Activated CD8-positive, alpha-beta T cell treated with anti-CD3 and anti-CD28 coated beads for 36 hours (primary cell): ENCODE measurements around the gene CASP8. TPM values are rescaled to one million over a fixed set of nuclear protein-coding genes. Genes with fewer than 3 reads are reported as not detected.

Source experiments
- ATAC-seq: fragments of 200-7000 bp; cut with Tn5 transposase; one replicate; pipeline ENCODE4 v1.10.0; 2021; ENCODE audit warnings: mild to moderate bottlenecking, moderate library complexity
- CTCF ChIA-PET: fragments of 350-600 bp; sonication (Branson Sonifier 250); formaldehyde crosslinking; loops from one replicate; lab custom pipeline; 2021; ENCODE audit warnings: antibody characterized with exemption; lab: Charles Lee
- POLR2A ChIA-PET: fragments of 350-600 bp; sonication (Branson Sonifier 250); formaldehyde crosslinking; loops from one replicate; lab custom pipeline; 2021; ENCODE audit warnings: antibody characterized with exemption; lab: Charles Lee
- DNase-seq: peaks from one replicate; pipeline ENCODE4 v3.0.0-alpha.2; 2020
- H3K27ac Mint-ChIP-seq: one replicate; pipeline ENCODE4 v1.8.0; 2021; ENCODE audit warnings: mild to moderate bottlenecking, mixed read lengths
- H3K27me3 Mint-ChIP-seq: one replicate; pipeline ENCODE4 v1.8.0; 2021; ENCODE audit warnings: mixed read lengths
- H3K36me3 Mint-ChIP-seq: one replicate; pipeline ENCODE4 v1.8.0; 2021; ENCODE audit warnings: low read depth, mixed read lengths
- H3K4me1 Mint-ChIP-seq: one replicate; pipeline ENCODE4 v1.8.0; 2021; ENCODE audit warnings: low read depth, mixed read lengths
- H3K4me3 Mint-ChIP-seq: one replicate; pipeline ENCODE4 v1.8.0; 2021; ENCODE audit warnings: mild to moderate bottlenecking, moderate library complexity, mixed read lengths
- H3K9me3 Mint-ChIP-seq: one replicate; pipeline ENCODE4 v1.8.0; 2021; ENCODE audit warnings: mixed read lengths
- CTCF ChIP-seq: fragments of 200-600 bp; IDR thresholded peaks from one replicate; pipeline ENCODE4 v1.8.0; 2022; ENCODE audit warnings: antibody characterized with exemption, mild to moderate bottlenecking
- intact Hi-C: fragments of 100-400 bp; cut with micrococcal nuclease; formaldehyde crosslinking; loops from one replicate; pipeline ENCODE4 v1.10.0; 2022
- total RNA-seq, 2 experiments: library from RNA; stranded (reverse); gene quantifications; one replicate each; pipeline ENCODE4 v1.2.3, GENCODE V29; 2021

The CASP8 gene
- total RNA-seq, 2 experiments from 2014 or later = 35.2 to 38.4 TPM

- intact Hi-C loops = no loop called here
- Mint-ChIP-seq H3K27ac (no peak overlapping the region), H3K27me3 (no peaks in the 10 kb centered on the region), H3K4me3 (no peak overlapping the region), H3K36me3 (peaks cover 44% of the 10 kb centered on the region), H3K4me1 (peaks cover 2% of the 10 kb centered on the region), H3K9me3 (peaks cover 27% of the 10 kb centered on the region)
- ChIA-PET POLR2A (no interaction called here), CTCF (interaction anchor here (0.6 to 1.9 kb wide), 2 partner anchors 91 to 682 kb away, joined by 3 to 5 read pairs; no protein-coding TSS in a partner anchor)
- TF ChIP-seq CTCF = no peak
- ATAC-seq (no peak), DNase-seq (no peak)
These were observed 62.4 kb downstream of the CASP8 start for GRCh38 chr2:201322772-201323171.

- Mint-ChIP-seq H3K4me1 (peaks cover 3% of the 10 kb centered on the region), H3K36me3 (peaks cover 17% of the 10 kb centered on the region), H3K9me3 (peaks cover 12% of the 10 kb centered on the region), H3K4me3 (no peak overlapping the region), H3K27me3 (no peaks in the 10 kb centered on the region), H3K27ac (no peak overlapping the region)
- TF ChIP-seq CTCF = no peak
- ATAC-seq = no peak
- ChIA-PET CTCF (no interaction called here), POLR2A (no interaction called here)
- intact Hi-C loops = no loop called here
- DNase-seq = no peak
These were observed 67.3 kb downstream of the CASP8 start for GRCh38 chr2:201327678-201328077.

- DNase-seq (no peak), ATAC-seq (no peak)
- intact Hi-C loops = no loop called here
- TF ChIP-seq CTCF = no peak
- POLR2A ChIA-PET = no interaction called here
- Mint-ChIP-seq H3K36me3 (peaks cover 8% of the 10 kb centered on the region), H3K27me3 (no peaks in the 10 kb centered on the region), H3K4me3 (no peak overlapping the region), H3K4me1 (peaks cover 3% of the 10 kb centered on the region), H3K27ac (no peak overlapping the region), H3K9me3 (peaks cover 1% of the 10 kb centered on the region)
- CTCF ChIA-PET = interaction anchor here (1.7 kb wide), 1 partner anchor 97 kb away, joined by 5 read pairs; no protein-coding TSS in a partner anchor
These were observed 69.1 kb downstream of the CASP8 start for GRCh38 chr2:201329409-201329808.

Other genes with a start within 250 kb of the CASP8 start
- gene HYCC2, start 188.9 kb upstream of the CASP8 start, total RNA-seq = 10 to 100 TPM; 24.7 to 26.9 TPM
- gene NDUFB3, start 188.5 kb upstream of the CASP8 start, total RNA-seq = 100 to 1,000 TPM; 134 to 140 TPM
- 100 to 1,000 TPM; 222 to 229 TPM for gene CFLAR, start 144.4 kb upstream of the CASP8 start, total RNA-seq
- gene CASP10, start 77.4 kb upstream of the CASP8 start, total RNA-seq = 10 to 100 TPM; 18.3 to 22.6 TPM
- gene FLACC1, start 96.8 kb downstream of the CASP8 start, total RNA-seq = under 1 TPM; 0.59 to 0.76 TPM
- 10 to 100 TPM; 19.8 to 22.8 TPM for gene TRAK2, start 190.9 kb downstream of the CASP8 start, total RNA-seq
- gene STRADB, start 191.2 kb downstream of the CASP8 start, total RNA-seq = 10 to 100 TPM; 25.5 to 25.9 TPM